Measurements from ENCODE around the gene REG4.

REG4 gene

DNA sequence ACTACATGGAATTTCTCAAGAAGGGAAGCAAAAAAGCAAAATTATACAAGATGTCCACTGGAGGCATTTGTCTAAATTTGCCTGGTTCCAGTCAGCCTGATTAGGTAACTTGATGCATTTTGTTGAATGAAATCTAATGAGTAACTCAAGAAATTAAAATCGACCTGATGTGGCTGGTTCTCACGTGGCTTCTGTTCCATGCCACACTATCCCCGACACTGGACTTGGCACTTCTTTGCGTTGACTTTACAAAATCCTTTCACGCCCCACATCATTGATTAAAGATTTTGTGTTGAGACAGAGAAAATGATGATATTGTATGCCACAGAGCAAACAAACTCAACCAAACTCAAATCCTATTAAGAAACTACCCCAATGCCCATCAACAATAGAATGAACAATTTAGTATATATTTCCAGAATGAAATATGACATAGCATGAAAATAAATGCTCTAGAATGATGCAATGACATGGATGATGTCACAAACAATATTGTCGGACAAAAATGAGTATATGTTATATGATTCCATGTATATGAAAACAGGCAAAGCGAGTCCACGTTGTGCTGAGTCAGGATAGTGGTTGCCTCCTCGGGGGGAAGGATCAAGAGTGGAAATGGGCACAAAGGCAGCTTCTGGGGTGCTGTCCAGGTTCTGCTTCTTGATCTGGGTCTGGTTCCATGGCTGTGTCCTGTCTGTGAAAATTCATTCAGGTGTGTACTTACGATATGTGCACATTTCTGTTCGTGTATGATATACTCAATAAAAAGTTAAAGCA lies 29.6 kb downstream of the REG4 start:
- TF ChIP-seq, protein P1, sequence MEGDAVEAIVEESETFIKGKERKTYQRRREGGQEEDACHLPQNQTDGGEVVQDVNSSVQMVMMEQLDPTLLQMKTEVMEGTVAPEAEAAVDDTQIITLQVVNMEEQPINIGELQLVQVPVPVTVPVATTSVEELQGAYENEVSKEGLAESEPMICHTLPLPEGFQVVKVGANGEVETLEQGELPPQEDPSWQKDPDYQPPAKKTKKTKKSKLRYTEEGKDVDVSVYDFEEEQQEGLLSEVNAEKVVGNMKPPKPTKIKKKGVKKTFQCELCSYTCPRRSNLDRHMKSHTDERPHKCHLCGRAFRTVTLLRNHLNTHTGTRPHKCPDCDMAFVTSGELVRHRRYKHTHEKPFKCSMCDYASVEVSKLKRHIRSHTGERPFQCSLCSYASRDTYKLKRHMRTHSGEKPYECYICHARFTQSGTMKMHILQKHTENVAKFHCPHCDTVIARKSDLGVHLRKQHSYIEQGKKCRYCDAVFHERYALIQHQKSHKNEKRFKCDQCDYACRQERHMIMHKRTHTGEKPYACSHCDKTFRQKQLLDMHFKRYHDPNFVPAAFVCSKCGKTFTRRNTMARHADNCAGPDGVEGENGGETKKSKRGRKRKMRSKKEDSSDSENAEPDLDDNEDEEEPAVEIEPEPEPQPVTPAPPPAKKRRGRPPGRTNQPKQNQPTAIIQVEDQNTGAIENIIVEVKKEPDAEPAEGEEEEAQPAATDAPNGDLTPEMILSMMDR (IDR thresholded peaks at IDR 0.05): no peak

GRCh38 chr1:119779869-119780356 lies 31.3 kb downstream of the REG4 start:
- TF ChIP-seq, protein P1 (IDR thresholded peaks at IDR 0.05): no peak

DNA sequence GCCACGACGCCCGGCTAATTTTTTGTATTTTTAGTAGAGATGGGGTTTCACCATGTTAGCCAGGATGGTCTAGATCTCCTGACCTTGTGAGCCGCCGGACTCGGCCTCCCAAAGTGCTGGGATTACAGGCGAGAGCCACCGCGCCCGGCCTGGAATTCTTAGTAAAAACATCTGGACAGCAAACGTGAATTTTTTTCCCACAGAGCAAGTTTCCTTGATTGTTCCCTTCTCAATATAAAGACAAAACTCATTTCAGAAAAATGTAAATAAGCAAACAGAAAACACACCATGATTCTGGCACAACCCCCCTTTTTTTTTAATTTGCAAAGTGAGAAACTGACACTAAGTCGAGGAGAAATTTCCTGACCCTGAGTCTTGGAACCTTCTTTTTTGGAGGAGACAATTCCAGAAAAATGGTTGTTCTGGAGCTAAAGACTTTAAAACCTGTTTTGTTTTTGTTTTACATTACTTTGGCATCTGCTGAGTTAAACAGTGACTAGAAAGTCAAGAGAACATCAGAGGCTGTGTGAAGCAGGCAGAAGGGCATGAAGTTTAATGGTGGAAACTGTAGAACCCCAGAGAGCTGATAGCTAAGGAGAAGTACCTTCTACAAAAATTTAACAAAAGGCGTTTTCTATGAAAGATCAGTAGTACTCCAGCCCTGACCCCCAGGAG lies 32.2 kb downstream of the REG4 start:
- TF ChIP-seq, protein P1 (IDR thresholded peaks at IDR 0.05): no peak

GRCh38 chr1:119778359-119778758 lies 32.9 kb downstream of the REG4 start:
- TF ChIP-seq, protein P1 (IDR thresholded peaks at IDR 0.05): no peak

DNA sequence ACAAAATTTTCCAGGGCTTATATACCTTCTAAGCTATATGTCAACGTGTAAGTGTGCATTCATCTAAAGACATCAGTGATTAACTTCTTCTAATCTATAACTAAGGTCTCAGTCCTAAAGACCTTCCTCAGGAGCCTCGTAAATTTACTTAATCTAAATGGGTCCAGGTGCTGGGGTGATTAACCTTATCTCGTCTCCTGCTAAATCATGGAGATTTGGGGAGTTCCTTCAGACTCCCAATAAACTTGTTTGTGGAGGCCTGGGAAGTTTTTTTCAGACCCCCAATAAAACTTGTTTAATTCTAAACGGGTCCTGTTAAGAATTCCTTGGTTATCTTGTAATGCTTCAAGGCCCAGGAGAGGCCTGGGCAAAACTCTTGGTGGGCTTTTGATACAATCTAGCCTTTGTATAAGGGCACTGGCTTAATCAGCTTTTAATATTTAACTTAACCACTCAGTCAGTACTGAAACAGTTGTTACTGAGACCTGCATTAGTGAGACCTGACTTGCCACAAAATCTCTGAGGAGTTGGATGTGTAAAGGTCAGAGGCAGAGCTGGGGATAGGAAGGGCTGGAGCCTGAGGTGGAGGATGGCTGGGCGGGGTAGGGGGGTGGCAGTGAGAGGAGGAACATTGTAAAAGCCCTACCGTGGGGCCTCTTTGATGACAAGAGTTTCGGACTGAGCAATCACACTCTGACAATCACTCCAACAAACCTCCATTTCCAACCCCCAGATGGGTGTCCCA lies 36.3 kb downstream of the REG4 start:
- TF ChIP-seq, protein P1 (IDR thresholded peaks at IDR 0.05): no peak

GRCh38 chr1:119773711-119774241 lies 37.5 kb downstream of the REG4 start:
- TF ChIP-seq, protein P1 (IDR thresholded peaks at IDR 0.05): no peak

DNA sequence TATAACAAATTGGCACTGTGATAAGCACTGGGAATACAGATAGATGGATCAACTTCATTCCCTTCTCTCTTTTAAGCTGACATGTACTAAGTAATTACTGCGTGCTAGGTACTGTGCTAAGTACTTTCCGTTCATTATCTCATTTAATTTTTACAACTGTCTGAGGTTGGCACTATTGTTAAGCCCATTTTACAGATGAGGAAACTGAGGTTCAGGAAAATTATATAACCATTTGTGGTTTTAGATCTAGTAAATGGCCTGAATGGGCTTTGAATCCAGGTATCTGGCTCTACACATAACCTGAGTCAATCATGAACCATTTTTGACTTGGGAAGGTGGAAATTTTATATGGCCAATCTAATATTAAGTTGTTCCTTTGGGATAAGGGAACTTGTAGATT lies 39.0 kb downstream of the REG4 start:
- TF ChIP-seq, protein P1 (IDR thresholded peaks at IDR 0.05): no peak

Data from LNCAP (cell line).